Ectodermal cell (in vitro differentiated cells): ENCODE data around the gene SORL1-AS1.
A peak's percentile ranks its signal among the peaks of the same experiment; 100 is the strongest.

Experiments
- H3K27ac ChIP-seq: 2 replicates; pipeline ENCODE4 v1.7.0; 2013; ENCODE audit warnings: mild to moderate bottlenecking, low read depth, low read length; ENCODE audit not compliant: insufficient read depth, poor library complexity, severe bottlenecking
- H3K27me3 ChIP-seq: 2 replicates; pipeline ENCODE4 v1.7.0; 2013; ENCODE audit warnings: mild to moderate bottlenecking, low read length; ENCODE audit not compliant: insufficient read depth, control insufficient read depth, poor library complexity, severe bottlenecking
- H3K36me3 ChIP-seq: one replicate; pipeline ENCODE4 v1.7.0; 2013; ENCODE audit warnings: low read length; ENCODE audit not compliant: control insufficient read depth, insufficient read depth
- H3K4me1 ChIP-seq: one replicate; pipeline ENCODE4 v1.7.0; 2013; ENCODE audit warnings: low read length; ENCODE audit not compliant: control insufficient read depth, insufficient read depth
- H3K4me3 ChIP-seq: 2 replicates; pipeline ENCODE4 v1.7.0; 2013; ENCODE audit warnings: low read depth, low read length, control low read depth; ENCODE audit not compliant: insufficient read depth
- H3K9me3 ChIP-seq: 2 replicates; pipeline ENCODE4 v1.7.0; 2013; ENCODE audit warnings: mild to moderate bottlenecking, low read length, moderate library complexity; ENCODE audit not compliant: control insufficient read depth
- WGBS, 2 experiments: methylation state at CpG; one replicate each; pipeline ENCODE4 v1.1.7; 2013; ENCODE audit warnings: missing lambda C conversion rate in 2 of 2; 5-methylcytosine and 5-hydroxymethylcytosine counted together

The SORL1-AS1 gene

DNA sequence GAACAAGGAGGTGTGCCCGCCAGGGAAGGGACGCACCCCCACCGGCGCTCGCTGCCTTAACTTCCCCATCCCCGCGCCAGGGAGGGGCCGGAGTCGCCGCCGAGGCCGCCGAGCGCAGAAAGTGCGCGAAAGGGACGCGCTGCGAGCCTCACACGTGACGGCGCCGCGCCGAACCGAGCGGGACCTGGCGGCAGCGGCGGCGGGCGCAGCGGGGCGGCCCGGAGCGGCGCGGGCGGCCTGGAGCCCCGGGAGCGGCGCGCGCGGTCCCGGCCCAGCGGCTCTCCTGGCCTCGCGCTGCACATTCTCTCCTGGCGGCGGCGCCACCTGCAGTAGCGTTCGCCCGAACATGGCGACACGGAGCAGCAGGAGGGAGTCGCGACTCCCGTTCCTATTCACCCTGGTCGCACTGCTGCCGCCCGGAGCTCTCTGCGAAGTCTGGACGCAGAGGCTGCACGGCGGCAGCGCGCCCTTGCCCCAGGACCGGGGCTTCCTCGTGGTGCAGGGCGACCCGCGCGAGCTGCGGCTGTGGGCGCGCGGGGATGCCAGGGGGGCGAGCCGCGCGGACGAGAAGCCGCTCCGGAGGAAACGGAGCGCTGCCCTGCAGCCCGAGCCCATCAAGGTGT lies 670 bp downstream of the SORL1-AS1 start, which contains the start of gene SORL1:
Gene SORL1 (plus strand): TSS at position 329 of the 623 bp plus-strand sequence. CDS start 18 bp downstream, at position 347.
- no peak within 1 kb of the TSS for H3K27ac ChIP-seq
- no peaks in the 10 kb centered on the region for H3K36me3 ChIP-seq
- WGBS, 2 experiments, result 0% methylated on average over 89 of the region's 89 CpGs
- H3K9me3 ChIP-seq, result no peaks in the 10 kb centered on the region
- peaks cover 13% of the 10 kb centered on the region for H3K4me1 ChIP-seq
- peak within 1 kb of the TSS; percentile 92 for H3K4me3 ChIP-seq
- peaks cover 4% of the 10 kb centered on the region for H3K27me3 ChIP-seq

GRCh38 chr11:121451178-121451985 lies 1.4 kb downstream of the SORL1-AS1 start:
- Histone ChIP-seq H3K27ac (no peak overlapping the region), H3K4me1 (peaks cover 17% of the 10 kb centered on the region), H3K36me3 (no peaks in the 10 kb centered on the region), H3K4me3 (peak overlapping the region; percentile 92), H3K9me3 (no peaks in the 10 kb centered on the region), H3K27me3 (peaks cover 4% of the 10 kb centered on the region)
- WGBS, 2 experiments, result 40 to 42% methylated on average over 22 of the region's 22 CpGs

- H3K27ac ChIP-seq, result no peak overlapping the region
- H3K27me3 ChIP-seq, result peaks cover 4% of the 10 kb centered on the region
- no peaks in the 10 kb centered on the region for H3K9me3 ChIP-seq
- H3K36me3 ChIP-seq, result no peaks in the 10 kb centered on the region
- no peak overlapping the region for H3K4me3 ChIP-seq
- 90% methylated on average over 1 of the region's 1 CpG; no CpG with 5 or more reads in 1 of the 2 experiments for WGBS, 2 experiments
- peaks cover 21% of the 10 kb centered on the region for H3K4me1 ChIP-seq
These were observed 2.4 kb downstream of the SORL1-AS1 start for GRCh38 chr11:121450401-121450800.

DNA sequence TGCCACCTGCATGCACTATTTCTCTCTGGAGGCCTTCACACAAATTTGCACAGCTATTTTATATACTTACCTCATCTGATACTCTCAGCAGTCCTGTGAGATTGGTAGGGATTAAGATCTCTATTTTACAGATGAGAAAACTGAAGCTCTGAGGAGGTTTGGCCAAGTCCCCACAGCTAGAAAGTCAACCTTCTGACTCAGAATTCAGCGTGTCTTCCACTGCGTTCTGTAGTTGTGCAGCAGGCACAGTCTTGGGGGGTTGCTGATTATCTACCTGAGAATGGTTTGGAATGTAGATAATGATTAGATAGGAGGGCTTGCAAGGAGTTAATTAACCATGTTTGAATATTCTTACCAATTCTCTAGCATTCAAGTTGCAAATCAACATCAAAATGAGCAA lies 3.1 kb downstream of the SORL1-AS1 start:
- no peak overlapping the region for H3K27ac ChIP-seq
- peaks cover 4% of the 10 kb centered on the region for H3K27me3 ChIP-seq
- peaks cover 21% of the 10 kb centered on the region for H3K4me1 ChIP-seq
- H3K36me3 ChIP-seq, result no peaks in the 10 kb centered on the region
- H3K4me3 ChIP-seq, result no peak overlapping the region
- 94 to 100% methylated on average over 2 of the region's 2 CpGs for WGBS, 2 experiments
- no peaks in the 10 kb centered on the region for H3K9me3 ChIP-seq

GRCh38 chr11:121449123-121449522 lies 3.6 kb downstream of the SORL1-AS1 start:
- 93 to 96% methylated on average over 4 of the region's 4 CpGs for whole genome bisulfite sequencing, 2 experiments
- no peak overlapping the region for H3K4me3 ChIP-seq
- H3K4me1 ChIP-seq, result peaks cover 25% of the 10 kb centered on the region
- no peaks in the 10 kb centered on the region for H3K9me3 ChIP-seq
- H3K27me3 ChIP-seq, result peaks cover 4% of the 10 kb centered on the region
- no peak overlapping the region for H3K27ac ChIP-seq
- H3K36me3 ChIP-seq, result no peaks in the 10 kb centered on the region

GRCh38 chr11:121448431-121448941 lies 4.3 kb downstream of the SORL1-AS1 start:
- Histone ChIP-seq H3K36me3 (no peaks in the 10 kb centered on the region), H3K4me1 (peaks cover 25% of the 10 kb centered on the region), H3K9me3 (no peaks in the 10 kb centered on the region), H3K4me3 (no peak overlapping the region), H3K27me3 (peaks cover 4% of the 10 kb centered on the region), H3K27ac (no peak overlapping the region)
- 87 to 94% methylated on average over 3 of the region's 3 CpGs for WGBS, 2 experiments

DNA sequence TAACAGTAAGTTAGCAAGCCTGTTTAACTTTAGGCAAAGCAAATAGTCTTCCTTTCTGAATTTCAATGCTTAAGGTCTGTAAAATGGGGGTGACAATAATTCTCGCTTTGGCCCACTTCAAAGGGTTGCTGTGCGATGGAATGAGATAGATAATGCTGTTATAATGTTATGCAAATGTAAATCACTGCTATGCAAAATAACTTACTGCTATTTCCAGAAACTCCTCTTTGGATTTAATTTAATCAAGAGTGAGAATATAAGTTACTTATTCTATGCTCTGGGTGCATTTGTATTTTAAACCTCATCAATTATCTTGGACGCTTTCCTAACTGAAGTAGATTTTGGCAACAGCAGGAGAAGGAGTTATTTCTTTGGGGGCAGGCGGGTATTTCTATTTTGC lies 4.8 kb downstream of the SORL1-AS1 start:
- no peaks in the 10 kb centered on the region for H3K36me3 ChIP-seq
- no peak overlapping the region for H3K4me3 ChIP-seq
- peaks cover 4% of the 10 kb centered on the region for H3K27me3 ChIP-seq
- no peaks in the 10 kb centered on the region for H3K9me3 ChIP-seq
- WGBS, 2 experiments, result 97 to 98% methylated on average over 4 of the region's 4 CpGs
- H3K27ac ChIP-seq, result no peak overlapping the region
- H3K4me1 ChIP-seq, result peaks cover 22% of the 10 kb centered on the region

DNA sequence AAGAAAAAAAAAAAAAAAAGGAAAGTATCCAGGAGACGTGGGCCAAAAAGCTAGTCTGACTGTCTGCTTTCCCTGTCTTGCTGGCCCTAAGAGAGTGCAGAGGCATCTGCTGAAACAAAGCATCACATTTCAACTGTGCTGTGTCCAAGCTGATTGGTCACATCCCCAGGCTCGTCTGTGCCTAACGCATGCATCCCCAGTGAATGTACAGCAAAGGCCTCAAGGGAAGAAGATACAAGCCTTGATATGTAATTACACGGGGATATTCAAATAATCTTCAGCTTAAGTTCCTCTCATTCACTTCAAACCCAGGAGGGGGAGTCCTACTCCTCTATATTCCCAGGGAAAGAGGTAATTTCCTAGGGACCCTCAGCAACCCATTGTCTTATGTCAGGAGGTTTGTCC lies 6.0 kb downstream of the SORL1-AS1 start:
- Histone ChIP-seq H3K4me1 (peaks cover 20% of the 10 kb centered on the region), H3K27ac (no peak overlapping the region), H3K27me3 (peaks cover 4% of the 10 kb centered on the region), H3K4me3 (no peak overlapping the region), H3K9me3 (no peaks in the 10 kb centered on the region), H3K36me3 (no peaks in the 10 kb centered on the region)
- WGBS, 2 experiments, result 31 to 35% methylated on average over 4 of the region's 4 CpGs

DNA sequence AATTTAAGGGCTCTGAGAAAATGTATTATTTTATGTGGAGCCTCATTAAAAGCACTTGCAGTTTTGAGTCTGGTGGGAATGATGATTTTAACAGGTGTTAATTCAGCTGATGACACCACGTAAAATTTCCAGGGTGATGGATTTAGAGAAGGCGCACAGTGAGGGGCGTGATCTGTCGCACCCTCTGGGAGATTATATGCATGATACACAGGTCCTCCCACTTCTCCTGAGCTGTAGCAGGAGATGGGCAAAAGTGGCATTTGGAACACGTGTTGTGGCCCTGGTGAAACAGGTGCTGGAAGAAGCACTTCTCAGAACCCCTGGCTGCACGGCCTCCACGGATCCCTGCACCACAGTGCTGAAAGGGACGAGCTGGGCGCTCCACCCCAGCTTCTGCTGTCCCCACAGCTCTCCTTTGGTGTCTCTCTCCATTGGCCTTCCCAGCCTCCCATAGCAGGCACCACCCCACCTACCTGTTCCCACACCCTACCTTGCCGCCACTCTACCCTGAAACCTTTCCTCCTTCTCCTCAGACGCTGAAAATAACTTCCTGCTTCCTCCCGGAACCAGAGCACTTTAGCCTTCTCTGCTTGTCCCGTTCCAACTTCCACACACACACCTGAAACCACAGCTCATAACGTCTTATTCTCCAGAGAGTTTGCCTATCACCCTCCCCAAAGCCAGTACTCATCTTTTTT lies 7.5 kb downstream of the SORL1-AS1 start:
- Histone ChIP-seq H3K4me1 (peaks cover 20% of the 10 kb centered on the region), H3K36me3 (no peaks in the 10 kb centered on the region), H3K27me3 (no peaks in the 10 kb centered on the region), H3K27ac (no peak overlapping the region), H3K9me3 (no peaks in the 10 kb centered on the region), H3K4me3 (no peak overlapping the region)
- 90 to 92% methylated on average over 14 of the region's 14 CpGs for WGBS, 2 experiments

DNA sequence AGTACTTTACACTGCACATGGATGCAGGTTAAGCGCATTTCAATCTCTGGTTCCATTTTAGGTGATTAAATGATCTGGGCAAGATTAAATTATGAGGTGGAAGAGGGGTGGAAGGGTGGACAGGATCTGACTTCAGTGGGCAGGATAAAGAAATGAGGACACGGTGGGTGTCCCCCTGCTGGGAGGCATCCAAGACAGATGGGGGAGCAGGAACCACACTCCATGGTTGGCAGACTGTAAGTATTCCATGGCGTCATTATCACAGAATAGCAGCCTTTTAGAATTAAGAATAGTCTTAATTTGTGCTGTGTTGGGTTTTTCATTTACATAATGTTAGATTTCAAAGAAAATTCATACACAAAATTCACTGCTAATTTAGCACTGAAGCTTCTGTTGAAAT lies 8.2 kb downstream of the SORL1-AS1 start:
- WGBS, 2 experiments, result 84 to 88% methylated on average over 3 of the region's 3 CpGs
- Histone ChIP-seq H3K36me3 (no peaks in the 10 kb centered on the region), H3K9me3 (no peaks in the 10 kb centered on the region), H3K27me3 (no peaks in the 10 kb centered on the region), H3K4me1 (peaks cover 20% of the 10 kb centered on the region), H3K27ac (no peak overlapping the region), H3K4me3 (no peak overlapping the region)
